Body of pancreas (tissue), 4 donors: ENCODE data around the gene PDE7B. TPM values are rescaled to one million over a fixed set of nuclear protein-coding genes. Genes with fewer than 3 reads are reported as not detected.

Source experiments
- ATAC-seq: fragments of 150-250 bp; one replicate; pipeline ENCODE4 v1.9.1; 2016
- DNase-seq, 4 donors: peaks; one replicate each; pipeline ENCODE4 v3.0.0-alpha.2; 2019
- H3K27ac ChIP-seq, 4 donors: fragments of 200-600 bp; sonication (generic); 1 replicate in 3 of 4; 2 replicates in 1 of 4; pipeline versions ENCODE4 v1.5.1 to v1.6.1; 2016 to 2019; ENCODE audit warnings: mild to moderate bottlenecking in 1 of 4, mixed read lengths in 1 of 4, moderate library complexity in 1 of 4
- H3K27me3 ChIP-seq, 2 donors: fragments of 200-600 bp; sonication (generic); one replicate each; pipeline ENCODE4 v1.6.0; 2016; ENCODE audit warnings: mild to moderate bottlenecking in 1 of 2
- H3K36me3 ChIP-seq, 2 donors: fragments of 200-600 bp; sonication (generic); replicated peaks in 1 of 2; 2 replicates each; pipeline ENCODE4 v1.5.1; 2016; ENCODE audit warnings: low read depth in 2 of 2; ENCODE audit not compliant: insufficient read depth in 1 of 2
- H3K4me1 ChIP-seq: fragments of 200-600 bp; sonication (generic); one replicate; pipeline ENCODE4 v1.6.0; 2016
- H3K4me3 ChIP-seq, 2 donors: fragments of 200-600 bp; sonication (generic); 1 replicate in 1 of 2; 2 replicates in 1 of 2; pipeline ENCODE4 v1.5.1; 2016 to 2019
- H3K9me3 ChIP-seq, 3 donors: fragments of 200-600 bp; sonication (generic); 1 replicate in 2 of 3; 2 replicates in 1 of 3; pipeline ENCODE4 v1.5.1; 2016
- POLR2A ChIP-seq, 3 donors: fragments of 450-650 bp; IDR thresholded peaks; one replicate each; pipeline ENCODE4 v1.6.1; 2016; ENCODE audit warnings: antibody characterized with exemption in 3 of 3, mild to moderate bottlenecking in 2 of 3
- WGBS, 2 donors: methylation state at CpG; one replicate each; pipeline ENCODE4 v1.1.5; 2017; 5-methylcytosine and 5-hydroxymethylcytosine counted together
- intact Hi-C: fragments of 100-400 bp; cut with DNase I; formaldehyde crosslinking; loops from one replicate; pipeline ENCODE4 v1.15.1; 2023
- total RNA-seq, 2 donors: library from RNA; depleted of rRNA; stranded (reverse); fragments of >200 nt; gene quantifications; one replicate each; pipeline ENCODE4 v1.1.0, GENCODE V29; 2016
- TF ChIP-seq, protein P1 (sequence below), 7 experiments: fragments of 450-650 bp in 4 of 7; fragments of 200-600 bp in 3 of 7; sonication (generic) in 3 of 7; IDR thresholded peaks; one replicate each; pipeline ENCODE4 v1.5.1; 2016 to 2019; ENCODE audit warnings: antibody characterized with exemption in 7 of 7

PDE7B gene
- total RNA-seq, 2 donors from 2014 or later: 1.0 to 2.3 TPM

DNA sequence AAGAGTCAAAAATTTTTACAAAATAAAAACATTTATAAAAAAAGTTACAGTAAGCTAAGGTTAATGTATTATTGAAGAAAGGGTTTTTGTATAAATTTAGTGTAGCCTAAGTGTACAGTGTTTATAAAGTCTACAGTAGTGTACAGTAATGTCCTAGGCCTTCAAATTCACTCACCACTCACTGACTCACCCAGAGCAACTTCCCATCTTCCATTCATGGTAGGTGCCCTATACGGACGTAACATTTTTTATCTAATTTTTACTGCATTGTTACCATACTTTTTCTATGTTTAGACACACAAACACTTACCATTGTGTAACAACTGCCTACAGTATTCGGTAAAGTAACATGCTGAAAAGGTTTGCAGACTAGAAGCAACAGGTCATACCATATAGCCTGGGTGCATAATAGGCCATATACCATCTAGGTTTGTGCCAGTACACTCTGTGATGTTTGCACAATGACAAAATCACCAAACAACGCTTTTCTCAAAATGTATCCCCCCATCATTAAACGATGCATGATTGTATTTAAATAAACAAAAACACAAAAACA lies 392.6 kb downstream of the PDE7B start:
- intact Hi-C loops: no loop called here
- Histone ChIP-seq H3K27me3 (no peaks in the 10 kb centered on the region), H3K27ac (no peak overlapping the region), H3K36me3 (no peaks in the 10 kb centered on the region), H3K9me3 (no peaks in the 10 kb centered on the region), H3K4me3 (no peak overlapping the region), H3K4me1 (no peaks in the 10 kb centered on the region)
- DNase-seq (no peak), ATAC-seq (no peak)
- WGBS, 2 donors: 83 to 89% methylated on average over 5 of the region's 5 CpGs
- TF ChIP-seq, protein P1, sequence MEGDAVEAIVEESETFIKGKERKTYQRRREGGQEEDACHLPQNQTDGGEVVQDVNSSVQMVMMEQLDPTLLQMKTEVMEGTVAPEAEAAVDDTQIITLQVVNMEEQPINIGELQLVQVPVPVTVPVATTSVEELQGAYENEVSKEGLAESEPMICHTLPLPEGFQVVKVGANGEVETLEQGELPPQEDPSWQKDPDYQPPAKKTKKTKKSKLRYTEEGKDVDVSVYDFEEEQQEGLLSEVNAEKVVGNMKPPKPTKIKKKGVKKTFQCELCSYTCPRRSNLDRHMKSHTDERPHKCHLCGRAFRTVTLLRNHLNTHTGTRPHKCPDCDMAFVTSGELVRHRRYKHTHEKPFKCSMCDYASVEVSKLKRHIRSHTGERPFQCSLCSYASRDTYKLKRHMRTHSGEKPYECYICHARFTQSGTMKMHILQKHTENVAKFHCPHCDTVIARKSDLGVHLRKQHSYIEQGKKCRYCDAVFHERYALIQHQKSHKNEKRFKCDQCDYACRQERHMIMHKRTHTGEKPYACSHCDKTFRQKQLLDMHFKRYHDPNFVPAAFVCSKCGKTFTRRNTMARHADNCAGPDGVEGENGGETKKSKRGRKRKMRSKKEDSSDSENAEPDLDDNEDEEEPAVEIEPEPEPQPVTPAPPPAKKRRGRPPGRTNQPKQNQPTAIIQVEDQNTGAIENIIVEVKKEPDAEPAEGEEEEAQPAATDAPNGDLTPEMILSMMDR (IDR thresholded peaks at IDR 0.05): no peak
- TF ChIP-seq POLR2A (IDR thresholded peaks at IDR 0.05): no peak
